SH-SY5Y (cell line): ENCODE data around the gene ASIC4.

ENCODE experiments used
- GATA2 ChIP-seq: IDR thresholded peaks from 2 replicates; pipeline ENCODE4 v1.6.1; 2011; ENCODE audit warnings: mild to moderate bottlenecking, low read depth, low read length
- GATA3 ChIP-seq: IDR thresholded peaks from 2 replicates; pipeline ENCODE4 v1.6.1; 2011; ENCODE audit warnings: low read depth, mild to moderate bottlenecking, low read length, moderate library complexity

- TF ChIP-seq GATA2 (no peak), GATA3 (no peak)
These were observed 5.2 kb downstream of the ASIC4 start for GRCh38 chr2:219519526-219519916.
